Prostate gland (tissue), 2 donors: Measurements from ENCODE around the gene STAM. TPM values are rescaled to one million over a fixed set of nuclear protein-coding genes. Genes with fewer than 3 reads are reported as not detected.

Source experiments
- DNase-seq: peaks from one replicate; pipeline ENCODE4 v3.0.0-alpha.2; 2019; ENCODE audit warnings: low spot score
- H3K27ac ChIP-seq, 2 donors: fragments of 200-600 bp; sonication (generic); 2 replicates each; pipeline ENCODE4 v1.5.1; 2017 to 2019
- H3K27me3 ChIP-seq: fragments of 200-600 bp; sonication (generic); replicated peaks from 2 replicates; pipeline ENCODE4 v1.5.1; 2019; ENCODE audit not compliant: insufficient read depth
- H3K36me3 ChIP-seq, 2 donors: fragments of 200-600 bp; sonication (generic); 1 replicate in 1 of 2; 2 replicates in 1 of 2; pipeline versions ENCODE4 v1.5.1 to v1.8.1; 2017 to 2019
- H3K4me1 ChIP-seq: fragments of 200-600 bp; sonication (generic); replicated peaks from 2 replicates; pipeline ENCODE4 v1.5.1; 2019
- H3K4me3 ChIP-seq, 2 donors: fragments of 200-600 bp; sonication (generic); 2 replicates each; pipeline ENCODE4 v1.5.1; 2017 to 2019
- H3K9me3 ChIP-seq: fragments of 200-600 bp; sonication (generic); 2 replicates; pipeline ENCODE4 v1.5.1; 2017
- POLR2A ChIP-seq: fragments of 450-650 bp; IDR thresholded peaks from one replicate; pipeline ENCODE4 v1.6.1; 2016; ENCODE audit warnings: antibody characterized with exemption, mild to moderate bottlenecking
- POLR2AphosphoS5 ChIP-seq: sonication (generic); formaldehyde crosslinking; IDR thresholded peaks from one replicate; pipeline ENCODE4 v1.6.1; 2017; ENCODE audit warnings: antibody characterized with exemption
- whole genome bisulfite sequencing: methylation state at CpG from one replicate; pipeline ENCODE4 v1.1.5; 2018; 5-methylcytosine and 5-hydroxymethylcytosine counted together
- intact Hi-C: fragments of 100-400 bp; cut with DNase I; formaldehyde crosslinking; loops from one replicate; pipeline ENCODE4 v1.14.2; 2022
- total RNA-seq, 2 donors: library from RNA; depleted of rRNA; stranded (reverse); fragments of >200 nt; gene quantifications; one replicate each; pipeline ENCODE4 v1.1.0, GENCODE V29; 2016
- TF ChIP-seq, protein P1 (sequence below), 4 experiments: fragments of 200-600 bp in 2 of 4; fragments of 450-650 bp in 2 of 4; sonication (generic) in 2 of 4; IDR thresholded peaks; 1 replicate in 3 of 4; 2 replicates in 1 of 4; pipeline ENCODE4 v1.5.1; 2016 to 2019; ENCODE audit warnings: antibody characterized with exemption in 4 of 4, mild to moderate bottlenecking in 2 of 4, moderate library complexity in 2 of 4

STAM gene
- total RNA-seq, 2 donors from 2014 or later = 18.2 to 40.0 TPM

DNA sequence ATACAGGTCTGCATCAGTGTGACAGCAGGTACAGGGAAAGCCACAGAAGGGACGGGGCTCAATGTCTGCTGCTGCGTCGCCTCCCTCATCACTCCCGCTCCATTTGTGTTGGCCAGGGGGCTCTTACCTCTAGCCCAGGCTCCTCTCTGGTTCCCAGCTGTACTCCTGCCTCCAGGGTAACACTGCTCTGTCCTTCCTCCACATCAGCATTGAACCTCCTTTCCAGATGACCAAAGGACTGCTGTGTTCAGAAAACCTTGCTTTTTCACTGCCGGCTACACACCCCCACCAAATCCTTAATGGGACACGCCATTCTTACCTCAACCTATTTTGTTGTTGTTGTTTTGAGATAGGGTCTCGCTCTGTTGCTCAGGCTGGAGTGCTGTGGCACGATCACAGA, 105.9 kb downstream of the STAM start:
- Histone ChIP-seq H3K27ac (no peak overlapping the region), H3K27me3 (no peaks in the 10 kb centered on the region), H3K9me3 (no peaks in the 10 kb centered on the region), H3K4me1 (no peaks in the 10 kb centered on the region), H3K4me3 (no peak overlapping the region), H3K36me3 (no peaks in the 10 kb centered on the region)
- intact Hi-C loops = no loop called here
- TF ChIP-seq, protein P1, sequence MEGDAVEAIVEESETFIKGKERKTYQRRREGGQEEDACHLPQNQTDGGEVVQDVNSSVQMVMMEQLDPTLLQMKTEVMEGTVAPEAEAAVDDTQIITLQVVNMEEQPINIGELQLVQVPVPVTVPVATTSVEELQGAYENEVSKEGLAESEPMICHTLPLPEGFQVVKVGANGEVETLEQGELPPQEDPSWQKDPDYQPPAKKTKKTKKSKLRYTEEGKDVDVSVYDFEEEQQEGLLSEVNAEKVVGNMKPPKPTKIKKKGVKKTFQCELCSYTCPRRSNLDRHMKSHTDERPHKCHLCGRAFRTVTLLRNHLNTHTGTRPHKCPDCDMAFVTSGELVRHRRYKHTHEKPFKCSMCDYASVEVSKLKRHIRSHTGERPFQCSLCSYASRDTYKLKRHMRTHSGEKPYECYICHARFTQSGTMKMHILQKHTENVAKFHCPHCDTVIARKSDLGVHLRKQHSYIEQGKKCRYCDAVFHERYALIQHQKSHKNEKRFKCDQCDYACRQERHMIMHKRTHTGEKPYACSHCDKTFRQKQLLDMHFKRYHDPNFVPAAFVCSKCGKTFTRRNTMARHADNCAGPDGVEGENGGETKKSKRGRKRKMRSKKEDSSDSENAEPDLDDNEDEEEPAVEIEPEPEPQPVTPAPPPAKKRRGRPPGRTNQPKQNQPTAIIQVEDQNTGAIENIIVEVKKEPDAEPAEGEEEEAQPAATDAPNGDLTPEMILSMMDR (IDR thresholded peaks at IDR 0.05) = no peak
- TF ChIP-seq POLR2A (no peak), POLR2AphosphoS5 (no peak)
- no peak for DNase-seq
- 92% methylated on average over 8 of the region's 8 CpGs for WGBS

DNA sequence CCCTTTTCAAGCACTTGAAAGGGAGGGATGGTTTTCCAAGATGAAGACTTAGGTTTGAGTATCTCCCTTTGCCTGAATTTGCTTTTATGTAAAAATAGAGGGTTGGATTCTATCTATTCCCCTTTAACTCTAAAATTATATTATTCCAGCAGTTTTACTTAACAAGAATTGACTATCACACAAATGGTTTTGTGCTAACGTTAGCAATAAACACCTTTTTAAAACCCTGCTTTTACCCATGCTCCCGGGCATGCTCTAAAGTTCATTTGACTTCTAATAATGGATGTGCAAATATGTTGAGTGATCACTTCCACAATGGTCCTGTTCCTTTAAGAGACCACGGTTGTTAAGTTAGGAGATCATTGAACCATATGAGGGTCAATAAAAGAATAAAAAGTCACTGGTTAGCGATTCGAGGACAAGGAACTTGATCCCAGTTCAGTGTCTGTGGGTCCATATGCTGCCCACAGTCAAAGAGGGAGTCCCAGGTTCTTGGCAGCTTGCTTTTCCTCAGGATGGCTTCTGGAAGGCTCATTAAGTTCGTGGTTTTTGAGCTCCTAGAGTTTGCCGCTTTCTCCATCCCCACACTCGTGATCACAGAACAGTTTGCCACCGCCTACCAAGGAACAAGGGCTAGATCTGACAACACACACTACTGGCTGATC, 108.0 kb downstream of the STAM start, which contains the start of gene TMEM236:
TSS of gene TMEM236 (plus strand) at position 421 of the 665 bp plus-strand sequence. CDS start at position 516, 95 bp downstream.
- Histone ChIP-seq H3K9me3 (no peaks in the 10 kb centered on the region), H3K36me3 (no peaks in the 10 kb centered on the region), H3K4me1 (no peaks in the 10 kb centered on the region), H3K27me3 (no peaks in the 10 kb centered on the region), H3K4me3 (no peak within 1 kb of the TSS), H3K27ac (no peak within 1 kb of the TSS)
- intact Hi-C loops = no loop called here
- TF ChIP-seq POLR2AphosphoS5 (no peak), POLR2A (no peak)
- TF ChIP-seq, protein P1 (IDR thresholded peaks at IDR 0.05) = no peak
- no peak for DNase-seq
- 44% methylated on average over 9 of the region's 9 CpGs for WGBS

DNA sequence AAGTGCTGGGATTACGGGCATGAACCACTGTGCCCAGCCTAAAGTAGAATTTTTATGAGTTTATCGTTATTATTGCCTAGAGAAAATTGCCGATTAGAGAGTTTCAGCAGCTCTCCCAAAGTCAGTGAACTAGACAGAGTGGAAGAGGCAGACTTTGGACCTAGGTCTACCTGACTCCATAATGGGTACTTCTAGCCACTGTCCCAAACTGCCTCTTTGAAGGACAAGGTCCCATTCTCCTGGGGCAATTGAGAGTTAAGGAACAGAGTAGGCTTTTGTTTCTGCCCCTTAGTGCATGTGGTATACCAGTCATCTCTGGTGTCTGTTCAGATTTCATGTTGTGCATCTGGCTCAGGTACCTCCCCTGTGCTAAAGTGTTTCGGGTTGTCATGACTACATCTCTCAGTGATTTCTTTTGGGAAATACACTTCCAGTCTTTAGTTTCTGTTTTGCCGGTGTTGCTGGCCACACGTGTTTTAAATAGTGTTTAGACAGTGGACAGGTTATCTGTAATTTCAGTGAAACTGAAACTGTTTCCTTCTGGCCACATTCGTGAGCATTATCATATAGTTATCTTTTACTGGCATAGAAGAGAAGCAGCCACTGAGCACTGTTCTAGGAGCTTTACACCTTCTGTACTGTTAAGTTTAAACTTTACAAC, 112.7 kb downstream of the STAM start:
- Histone ChIP-seq H3K4me1 (no peaks in the 10 kb centered on the region), H3K4me3 (peak overlapping the region in 1 of 2 donors; percentile 6), H3K36me3 (no peaks in the 10 kb centered on the region), H3K27ac (no peak overlapping the region), H3K9me3 (no peaks in the 10 kb centered on the region), H3K27me3 (no peaks in the 10 kb centered on the region)
- TF ChIP-seq POLR2A (no peak), POLR2AphosphoS5 (no peak)
- TF ChIP-seq, protein P1 (IDR thresholded peaks at IDR 0.05) = no peak
- no peak for DNase-seq
- intact Hi-C loops = no loop called here
- WGBS = 47% methylated on average over 7 of the region's 7 CpGs

DNA sequence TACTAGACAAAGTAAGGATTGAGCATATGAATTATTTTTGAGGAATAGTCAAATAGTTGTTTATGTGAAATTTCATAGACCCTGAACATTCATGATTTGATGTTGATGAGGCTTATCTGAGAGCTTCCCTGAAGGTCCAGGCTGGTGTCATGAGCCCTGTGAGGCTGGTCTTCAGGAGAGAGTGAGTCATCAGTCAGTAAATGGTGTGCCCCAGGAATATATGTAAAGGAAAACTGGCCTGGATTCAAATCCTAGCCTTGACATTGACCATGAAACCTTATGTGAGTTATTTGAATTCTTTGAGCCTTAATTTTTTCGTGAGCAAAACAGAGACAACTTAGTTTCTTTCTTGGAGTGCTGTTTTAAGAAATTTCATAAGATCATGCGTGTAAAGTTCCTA, 114.2 kb downstream of the STAM start:
- Histone ChIP-seq H3K27ac (no peak overlapping the region), H3K4me3 (no peak overlapping the region), H3K27me3 (no peaks in the 10 kb centered on the region), H3K9me3 (no peaks in the 10 kb centered on the region), H3K36me3 (no peaks in the 10 kb centered on the region), H3K4me1 (no peaks in the 10 kb centered on the region)
- no peak for DNase-seq
- TF ChIP-seq POLR2A = no peak
- intact Hi-C loops = no loop called here
- 93% methylated on average over 2 of the region's 2 CpGs for WGBS

DNA sequence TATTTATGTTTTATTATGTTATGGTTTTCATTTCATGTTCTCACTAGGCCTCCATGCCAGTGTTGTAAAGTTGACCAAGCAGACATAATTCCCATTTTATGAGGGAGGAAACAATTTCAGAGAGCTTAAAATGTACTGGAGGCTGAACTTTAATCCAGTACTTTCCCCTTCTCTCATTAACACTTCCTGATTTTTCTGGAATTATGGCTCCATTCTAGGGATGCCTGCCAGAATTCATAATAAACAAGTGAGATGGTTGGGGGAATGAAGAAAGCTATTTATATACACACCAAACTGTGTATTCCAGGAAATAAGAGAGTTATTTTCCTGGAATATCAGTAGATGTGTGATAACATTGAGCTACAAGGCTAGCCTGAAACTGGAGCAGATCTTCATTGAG, 114.9 kb downstream of the STAM start:
- Histone ChIP-seq H3K27me3 (no peaks in the 10 kb centered on the region), H3K27ac (no peak overlapping the region), H3K36me3 (no peaks in the 10 kb centered on the region), H3K4me3 (no peak overlapping the region), H3K4me1 (no peaks in the 10 kb centered on the region), H3K9me3 (no peaks in the 10 kb centered on the region)
- TF ChIP-seq POLR2A (no peak), POLR2AphosphoS5 (no peak)
- TF ChIP-seq, protein P1 (IDR thresholded peaks at IDR 0.05) = no peak
- no peak for DNase-seq
- intact Hi-C loops = no loop called here
